Measurements from ENCODE around the gene GLI3.

Gene GLI3

DNA sequence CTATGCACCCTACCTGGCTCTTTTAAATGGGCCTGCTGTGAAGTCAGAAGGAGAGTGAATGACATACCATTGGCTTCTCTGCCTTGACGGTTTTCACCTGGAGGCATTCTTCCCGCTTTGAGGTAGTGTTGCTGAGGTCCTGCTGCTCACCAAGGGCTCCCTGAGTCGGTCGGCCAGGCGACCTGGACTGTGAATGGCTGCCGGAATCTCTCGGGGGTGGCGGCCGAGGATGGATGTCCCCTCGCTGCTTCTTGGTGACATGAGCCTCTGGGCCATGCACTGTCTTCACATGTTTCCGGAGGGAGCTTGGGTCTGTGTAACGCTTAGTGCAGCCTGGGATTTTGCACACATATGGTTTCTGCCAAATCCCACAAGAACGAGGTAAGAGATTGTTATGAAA, 264.7 kb downstream of the GLI3 start:
- DNase-seq (ENCODE audit: low read depth in 2 of 2): no peak

DNA sequence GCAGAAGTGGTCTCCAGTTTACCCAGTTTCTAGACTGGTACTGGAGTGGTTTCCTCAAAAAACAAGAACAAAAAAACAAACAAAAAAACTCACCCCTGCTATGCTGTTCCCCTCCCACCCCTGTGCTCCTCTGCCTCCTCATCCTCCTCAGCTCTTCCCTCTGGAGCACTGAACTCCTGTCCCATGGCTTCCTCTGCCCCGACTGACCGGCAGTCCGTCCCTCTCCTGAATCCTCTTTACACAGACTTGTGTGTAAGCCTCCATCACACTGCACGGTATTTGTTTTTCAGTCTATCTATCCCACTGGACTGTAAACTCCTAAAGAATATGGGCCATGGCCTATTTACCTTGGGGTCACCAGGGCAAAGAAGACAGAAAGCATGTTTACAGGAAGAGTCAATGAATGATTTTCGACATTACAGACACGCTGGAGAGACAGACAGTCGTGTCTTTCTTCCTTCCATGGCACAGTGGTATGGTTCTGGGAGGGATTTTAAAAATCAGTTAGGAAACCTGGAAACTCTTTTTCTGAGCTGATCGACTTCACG, 265.3 kb downstream of the GLI3 start:
- no peak for DNase-seq (ENCODE audit: low read depth in 2 of 2)

DNA sequence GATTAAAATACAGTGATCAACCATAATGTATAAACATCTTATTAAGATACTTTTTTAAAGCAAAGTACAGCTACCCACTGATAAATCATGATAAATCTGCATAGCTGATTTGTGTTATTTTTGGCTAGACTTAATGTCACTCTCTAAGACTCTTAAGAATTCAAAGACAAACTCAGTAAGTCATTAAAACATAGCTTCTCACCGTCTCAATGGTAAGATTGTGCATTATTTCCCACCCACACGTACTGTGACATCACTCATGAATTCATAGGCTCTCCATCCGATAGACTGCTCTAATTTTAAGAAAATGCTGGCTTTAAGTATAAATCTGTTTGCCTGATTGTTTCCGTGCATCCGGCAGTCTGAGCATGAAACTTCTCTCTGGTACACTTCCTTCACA, 266.1 kb downstream of the GLI3 start:
- no peak for DNase-seq (ENCODE audit: low read depth in 2 of 2)

DNA sequence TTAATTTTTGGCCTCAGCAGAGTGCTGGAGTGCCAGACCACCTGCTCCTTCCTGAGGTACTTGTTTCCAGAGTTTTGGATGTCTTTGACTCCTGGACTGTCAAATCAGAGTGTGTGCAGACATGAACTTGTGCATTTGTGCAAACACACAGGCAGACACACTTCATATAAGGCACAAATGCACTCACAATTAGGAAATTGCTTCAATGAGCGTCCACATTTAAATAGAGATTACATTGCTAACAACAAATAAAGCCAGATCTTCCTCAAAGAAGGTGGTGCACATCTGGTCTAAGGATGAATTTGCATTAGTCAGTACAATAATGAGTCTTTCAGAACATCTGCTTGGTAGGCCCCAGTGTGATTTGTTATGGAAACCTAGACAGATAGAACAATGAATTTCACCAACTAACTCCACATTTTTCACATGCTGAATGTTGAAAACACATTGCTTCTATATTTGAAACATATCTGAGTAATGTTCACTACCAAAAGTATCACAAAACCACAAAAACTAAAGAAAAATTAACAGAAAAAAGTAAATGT, 267.4 kb downstream of the GLI3 start:
- no peak for DNase-seq (ENCODE audit: low read depth in 2 of 2)

DNA sequence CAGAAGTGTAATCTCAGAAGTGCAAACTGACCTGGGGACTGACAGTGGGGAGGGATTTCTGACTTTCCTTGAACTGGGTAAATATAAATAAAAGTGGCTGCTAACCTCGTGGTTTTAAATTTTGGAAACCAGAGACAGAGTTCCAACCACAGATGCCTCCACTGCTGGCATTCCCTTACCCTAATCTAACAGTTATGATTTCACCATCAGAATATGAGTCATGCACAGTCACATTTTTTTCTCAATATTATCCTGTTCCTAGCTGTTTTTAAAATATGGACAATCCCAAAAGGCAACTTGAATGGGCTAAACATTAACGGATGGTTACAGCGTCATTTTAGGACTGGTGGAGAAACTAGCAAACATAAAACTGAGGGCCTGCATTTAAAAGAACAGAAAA, 269.9 kb downstream of the GLI3 start:
- no peak for DNase-seq (ENCODE audit: low read depth in 2 of 2)

DNA sequence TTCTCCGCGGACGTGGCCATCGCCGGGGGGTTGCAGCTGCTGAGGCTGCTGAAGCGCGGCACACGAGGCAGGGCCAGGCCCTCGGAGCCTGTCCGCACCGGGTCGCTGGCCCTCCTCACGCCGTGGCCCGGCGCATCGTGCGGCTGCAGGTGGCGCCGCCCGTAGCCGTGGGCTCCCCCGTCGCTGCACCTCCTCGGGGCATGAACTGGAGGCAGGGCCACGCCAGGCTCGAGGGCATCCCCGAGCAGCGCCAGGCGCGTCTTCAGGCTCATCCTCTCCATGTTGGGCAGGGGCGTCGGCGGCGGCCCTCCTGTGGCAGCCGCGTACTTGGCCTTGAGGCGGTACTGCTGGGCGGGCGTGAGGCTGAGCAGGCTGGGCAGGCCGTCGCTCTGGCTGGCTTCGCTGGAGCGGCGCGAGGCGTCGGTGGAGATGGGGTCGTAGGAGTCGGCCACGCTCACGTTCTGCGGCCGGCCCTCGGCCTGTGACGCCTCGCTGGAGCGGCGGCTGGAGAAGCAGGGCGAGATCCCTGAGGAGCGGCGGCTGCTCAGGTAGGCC, 271.0 kb downstream of the GLI3 start:
- no peak for DNase-seq (ENCODE audit: low read depth in 2 of 2)

DNA sequence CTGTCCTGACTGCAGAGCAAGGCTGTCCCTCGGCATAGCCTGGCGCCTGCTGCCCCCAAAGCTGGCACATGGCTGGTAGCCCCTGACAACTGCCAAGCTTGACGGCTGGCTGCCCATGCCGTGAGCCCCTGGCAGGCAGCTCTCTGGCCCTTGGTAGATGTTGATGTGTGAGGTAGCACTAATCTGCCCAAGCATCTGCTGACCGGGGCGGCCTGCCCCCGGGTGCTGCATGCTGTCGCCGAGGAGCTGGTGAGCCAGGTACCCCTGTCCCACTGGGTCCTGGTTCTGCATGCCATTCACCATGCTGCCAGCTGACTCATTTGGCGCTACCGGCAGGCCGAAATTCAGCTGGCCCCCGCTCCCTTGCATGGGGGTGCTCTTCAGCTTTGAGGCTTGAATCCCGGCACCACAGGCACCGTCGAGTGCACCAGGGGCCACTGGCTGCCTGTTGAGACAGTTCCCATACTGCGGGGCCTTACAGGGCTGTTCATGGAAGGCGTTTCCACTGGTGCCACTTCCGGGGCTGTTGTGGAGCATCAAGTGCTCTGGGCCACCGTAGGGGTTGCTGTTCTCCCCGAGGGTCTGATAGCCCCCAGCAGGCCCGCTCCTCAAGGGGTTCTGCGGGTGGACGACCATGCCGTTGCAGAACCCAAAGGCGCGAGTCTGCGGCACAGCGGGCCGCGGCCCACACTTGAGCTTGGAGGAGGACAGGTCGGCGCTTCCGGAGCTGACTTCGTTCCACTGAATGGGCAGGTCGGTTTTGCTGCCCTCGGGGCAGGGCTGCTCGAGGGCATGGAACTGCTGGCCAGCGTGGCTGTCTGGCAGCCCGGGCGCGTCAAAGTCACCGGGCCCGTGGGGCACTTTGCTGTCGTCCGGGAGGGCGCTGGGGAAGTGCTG, 271.9 kb downstream of the GLI3 start:
- no peak for DNase-seq (ENCODE audit: low read depth in 2 of 2)

DNA sequence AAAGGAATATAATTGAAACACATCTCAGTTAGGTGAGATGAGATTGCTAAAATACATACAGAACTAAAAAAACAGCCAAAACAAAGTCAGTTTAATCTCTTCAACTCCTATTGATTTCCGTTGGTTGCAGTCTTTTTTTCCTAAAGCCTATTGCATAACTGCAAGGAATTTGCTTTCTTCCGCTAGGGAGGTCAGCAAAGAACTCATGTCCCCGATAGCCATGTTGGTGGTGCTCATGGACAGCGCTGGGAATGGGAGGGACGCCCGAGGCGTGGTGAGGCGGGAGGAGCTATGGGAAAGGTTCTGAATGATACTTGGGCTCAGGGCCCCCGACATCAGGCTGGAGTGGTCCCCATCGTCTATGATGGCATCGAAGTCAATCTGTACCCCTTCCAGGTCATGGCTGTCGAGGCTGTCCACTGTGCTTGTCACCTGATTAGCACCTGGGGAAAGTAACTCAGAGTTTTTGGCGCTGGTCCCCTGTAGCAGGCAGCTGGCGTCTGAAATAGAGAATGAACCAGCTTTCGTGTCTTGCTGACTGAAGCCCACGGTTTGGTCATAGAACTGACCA, 272.7 kb downstream of the GLI3 start:
- no peak for DNase-seq (ENCODE audit: low read depth in 2 of 2)

DNA sequence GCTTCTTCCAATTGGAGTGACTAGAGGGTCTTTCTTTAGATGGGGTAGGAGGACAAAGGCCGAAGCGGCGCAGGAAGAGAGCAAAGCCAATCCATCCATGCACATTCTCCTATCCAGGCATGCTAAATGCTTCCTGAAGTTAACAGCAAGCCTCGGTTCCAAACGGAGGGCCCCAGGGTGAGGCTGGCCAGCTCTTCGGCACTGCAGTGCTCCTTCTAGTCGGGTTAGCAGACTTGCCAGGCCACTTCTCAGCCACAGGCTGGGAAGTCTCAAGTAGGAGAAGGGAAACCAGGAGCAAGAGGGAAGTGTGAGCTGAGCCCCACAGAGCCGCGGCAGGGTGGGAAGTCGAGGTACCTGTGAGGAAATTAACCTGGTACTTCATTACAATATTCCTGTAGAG, 280.3 kb downstream of the GLI3 start:
- DNase-seq (ENCODE audit: low read depth in 2 of 2): no peak

DNA sequence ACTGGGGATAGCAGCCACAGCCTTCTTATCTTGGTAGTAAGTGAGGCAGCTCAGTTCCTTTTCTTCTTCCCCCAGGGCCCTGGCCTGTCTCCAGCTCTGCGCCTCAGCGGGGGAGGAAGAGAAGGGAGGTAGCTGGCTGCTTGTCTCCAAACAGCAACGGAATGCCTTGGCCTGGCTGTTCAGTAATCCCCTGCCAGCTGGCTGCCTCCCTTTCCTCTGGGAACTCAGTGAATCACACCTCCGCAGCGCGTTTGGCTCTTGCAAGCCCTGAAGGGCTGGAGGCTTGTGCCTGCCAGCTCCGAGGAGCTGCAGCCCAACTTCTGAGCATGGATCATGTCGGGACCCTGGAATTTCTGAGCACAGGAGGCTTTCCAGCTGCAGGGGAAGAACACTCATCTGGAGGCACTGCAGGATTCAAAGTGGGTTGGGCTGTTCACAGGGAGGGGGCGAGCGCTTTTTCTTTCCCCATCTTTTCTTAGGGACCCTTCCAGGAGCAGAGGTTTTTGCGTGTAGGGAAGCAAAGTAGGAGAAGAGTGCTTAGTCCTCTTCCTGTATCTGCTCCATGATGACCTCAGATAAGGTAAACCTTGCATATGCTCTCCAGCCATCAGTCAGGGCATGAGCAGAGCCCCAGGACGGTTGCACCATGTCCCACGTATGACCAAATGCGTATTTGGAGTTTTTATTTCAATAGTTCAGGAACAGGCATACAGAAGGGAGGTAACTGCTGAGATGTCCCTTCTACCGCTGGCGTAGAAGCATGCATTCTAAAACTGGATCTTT, 280.9 kb downstream of the GLI3 start:
- DNase-seq (ENCODE audit: low read depth in 2 of 2): no peak

DNA sequence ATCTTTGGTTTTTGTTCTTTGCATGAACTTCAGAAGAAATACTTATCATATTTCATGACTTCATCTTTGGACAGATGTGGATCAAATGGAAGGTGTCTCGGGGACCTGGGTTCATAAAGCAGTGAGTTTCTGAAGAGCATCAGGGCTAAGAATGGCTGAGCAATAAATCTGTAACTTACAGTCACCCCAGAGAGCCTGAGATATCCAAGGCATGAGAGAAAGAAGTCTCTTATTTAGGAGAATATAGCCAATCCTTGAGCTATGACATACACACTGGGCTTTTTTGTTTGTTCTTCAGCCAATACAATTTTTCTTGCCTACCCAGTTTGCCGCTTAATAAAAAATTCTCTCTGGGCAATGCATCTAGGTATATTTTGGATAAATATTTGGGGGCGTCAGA, 281.6 kb downstream of the GLI3 start:
- no peak for DNase-seq (ENCODE audit: low read depth in 2 of 2)

DNA sequence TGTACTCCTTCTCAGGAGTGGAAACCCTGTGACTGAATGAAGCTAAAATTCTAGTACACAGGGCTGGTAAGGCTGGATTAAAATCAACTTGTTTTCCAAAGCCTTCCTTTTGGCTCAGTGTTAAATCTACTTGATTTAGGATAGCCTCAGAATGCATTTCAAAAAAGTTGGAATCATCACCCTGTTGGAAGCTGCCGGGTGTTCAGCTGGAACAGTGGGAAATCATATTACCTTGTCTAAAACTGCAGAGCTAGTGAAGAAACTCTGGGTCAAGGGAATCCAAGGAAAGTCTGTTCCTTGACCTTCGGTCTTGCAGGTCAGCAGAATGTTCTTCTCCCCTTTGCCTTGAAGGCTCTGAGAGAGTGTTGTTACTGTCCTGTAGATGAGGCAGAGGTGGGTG, 282.0 kb downstream of the GLI3 start:
- DNase-seq (ENCODE audit: low read depth in 2 of 2): no peak

DNA sequence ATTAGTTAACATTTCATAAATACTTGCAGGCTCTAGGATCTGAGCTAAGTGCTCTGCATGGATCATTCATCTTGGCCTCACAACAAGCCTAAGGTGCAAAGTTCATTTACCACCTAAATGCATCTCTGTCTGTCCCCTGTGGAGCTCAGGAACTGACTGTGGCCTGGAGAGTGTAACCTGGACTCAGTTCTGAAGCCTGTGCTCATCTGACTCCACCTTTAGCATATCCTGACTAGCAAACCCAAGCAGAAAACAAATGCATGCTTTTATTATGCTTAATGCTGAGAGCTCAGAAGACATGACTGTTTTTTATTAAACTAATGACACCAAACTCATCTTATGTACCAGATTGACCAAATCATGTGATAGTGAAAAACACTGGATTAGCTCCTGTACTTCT, 288.5 kb downstream of the GLI3 start:
- no peak for DNase-seq (ENCODE audit: low read depth in 2 of 2)

DNA sequence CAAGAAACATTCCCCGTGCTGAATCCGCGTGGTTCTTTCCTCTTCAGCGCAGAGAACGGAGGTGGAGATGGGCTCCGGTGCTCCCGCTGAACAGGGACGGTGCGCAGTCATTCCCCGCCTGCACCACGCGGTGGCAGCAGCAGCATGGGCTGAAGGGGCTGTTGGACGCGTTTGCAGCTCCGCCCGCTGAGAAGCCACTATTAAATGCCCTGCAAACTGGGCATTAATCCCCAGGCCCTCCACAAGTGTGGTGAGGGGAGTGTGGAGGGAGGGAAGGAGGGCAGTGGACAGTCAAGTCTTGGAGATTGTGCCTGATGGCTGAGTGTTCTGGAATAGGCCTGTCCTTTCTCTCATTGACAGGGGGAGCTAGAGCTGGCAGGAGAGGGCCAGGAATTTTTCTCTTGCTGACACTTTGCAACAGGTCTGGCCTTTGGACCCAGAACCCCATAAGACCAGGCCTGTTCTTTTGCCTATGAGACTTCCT, 293.9 kb downstream of the GLI3 start:
- DNase-seq (ENCODE audit: low read depth in 2 of 2): peak; percentile 60 to 72

DNA sequence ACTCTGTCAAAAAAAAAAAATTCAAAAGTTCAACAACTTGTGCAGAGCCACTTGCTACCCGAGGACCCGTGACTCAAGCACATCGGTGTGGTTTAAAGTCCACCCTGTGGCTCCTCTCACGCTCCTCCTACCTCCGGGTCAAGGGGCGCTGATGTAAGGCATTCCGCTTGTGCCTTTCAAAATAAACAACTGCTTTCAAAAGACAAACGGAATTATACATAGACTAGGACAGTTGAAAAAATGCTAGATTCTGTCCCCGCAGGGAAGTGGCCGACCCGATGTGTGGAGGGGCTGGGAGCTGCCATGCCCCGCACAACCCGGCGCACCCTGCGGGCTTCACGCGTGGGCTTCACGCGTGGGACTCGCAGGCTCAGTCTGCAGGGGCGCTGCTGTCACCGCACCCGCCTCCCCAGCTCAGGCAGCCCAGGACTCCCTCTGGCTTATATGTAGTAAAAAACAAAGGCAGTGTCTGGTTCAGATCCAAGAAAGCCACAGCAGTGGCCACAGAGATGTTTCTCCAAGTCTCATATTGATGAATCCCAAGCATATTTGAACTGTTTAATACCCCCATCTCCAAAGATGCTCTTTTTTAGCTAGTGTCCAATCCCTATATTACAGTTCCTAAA, 294.4 kb downstream of the GLI3 start:
- DNase-seq (ENCODE audit: low read depth in 2 of 2): no peak

DNA sequence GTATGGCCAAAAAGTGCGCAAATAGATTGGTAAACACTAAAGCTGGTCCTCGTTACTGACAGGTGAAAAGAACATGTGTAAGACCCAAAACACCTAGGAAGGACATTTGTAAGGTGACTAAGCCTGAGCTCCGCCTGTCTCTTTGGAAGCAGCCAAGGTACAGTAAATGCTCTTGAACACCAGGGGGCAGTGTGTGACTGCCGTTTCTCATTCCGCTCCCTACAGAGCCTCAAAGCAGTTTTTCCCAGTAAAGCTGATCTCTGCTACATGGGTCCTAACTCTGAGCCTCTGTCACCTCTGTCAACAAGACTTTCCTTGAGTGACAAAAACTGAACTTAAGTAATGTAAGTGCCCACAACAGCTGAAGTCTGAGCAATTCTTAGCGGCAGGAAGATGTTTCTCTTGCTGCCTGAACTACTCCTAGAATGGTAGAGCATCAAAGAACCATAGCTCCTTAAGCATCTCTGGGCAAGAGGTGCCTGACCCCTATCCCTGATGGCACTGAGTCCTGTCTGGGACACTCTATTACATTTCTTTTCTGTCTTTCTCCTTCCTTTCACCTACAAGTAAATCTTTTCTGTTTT, 296.2 kb downstream of the GLI3 start:
- peak in 1 of 2 donors; percentile 21 for DNase-seq (ENCODE audit: low read depth in 2 of 2)

DNA sequence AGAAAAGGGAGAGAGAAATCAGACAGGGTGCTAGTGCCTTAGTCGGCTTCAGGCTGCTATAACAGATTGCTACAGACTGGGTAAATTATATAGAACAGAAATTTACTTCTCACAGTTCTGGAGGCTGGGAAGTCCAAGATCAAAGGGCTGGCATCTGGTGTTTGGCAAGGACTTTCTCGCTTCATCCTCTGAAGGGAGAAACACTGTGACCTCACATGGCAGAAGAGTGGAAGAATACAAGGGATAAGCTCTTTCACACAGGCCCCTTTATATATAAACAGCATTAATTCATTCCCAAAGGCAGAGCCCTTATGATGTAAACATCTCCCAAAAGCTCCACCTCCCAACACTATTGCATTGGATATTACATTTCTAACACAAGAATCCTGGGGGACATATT, 298.6 kb downstream of the GLI3 start:
- no peak for DNase-seq (ENCODE audit: low read depth in 2 of 2)

DNA sequence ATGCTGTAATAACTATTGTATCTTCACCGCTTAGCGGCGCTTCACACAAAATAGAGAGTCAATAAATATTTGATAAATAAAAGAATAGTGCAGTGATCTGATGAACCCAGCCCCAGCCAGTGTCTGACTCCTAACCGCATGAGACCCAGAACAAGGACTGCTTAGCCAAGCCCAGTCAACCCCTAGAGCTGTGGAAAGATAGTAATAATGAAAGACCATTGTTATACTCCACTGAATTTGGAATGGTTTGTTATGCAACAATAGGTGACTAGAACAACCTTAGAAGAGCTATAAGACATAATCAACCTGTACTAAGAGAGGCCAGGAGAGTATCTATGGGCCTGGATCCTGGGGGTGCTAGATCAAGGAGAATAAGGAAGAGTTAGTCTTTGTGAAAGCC, 303.6 kb downstream of the GLI3 start:
- no peak for DNase-seq (ENCODE audit: low read depth in 2 of 2)

DNA sequence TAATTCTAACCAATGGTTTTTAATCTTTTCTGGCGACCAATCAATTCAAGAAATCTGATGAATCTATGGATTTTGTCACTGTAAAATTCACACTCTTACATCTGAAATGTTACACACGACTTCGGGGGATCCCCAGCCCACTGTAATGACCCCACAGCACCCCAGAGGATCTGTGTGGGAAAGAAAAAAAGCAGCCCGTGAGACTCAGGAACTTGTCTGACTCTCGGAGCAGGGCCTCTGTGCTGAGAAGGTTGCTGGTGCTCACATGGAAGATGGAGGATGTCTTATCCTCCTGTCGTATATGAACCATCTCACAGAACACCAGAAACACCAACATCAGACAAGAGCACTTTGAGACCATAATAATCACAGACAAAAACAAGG, 305.8 kb downstream of the GLI3 start:
- no peak for DNase-seq (ENCODE audit: low read depth in 2 of 2)

DNA sequence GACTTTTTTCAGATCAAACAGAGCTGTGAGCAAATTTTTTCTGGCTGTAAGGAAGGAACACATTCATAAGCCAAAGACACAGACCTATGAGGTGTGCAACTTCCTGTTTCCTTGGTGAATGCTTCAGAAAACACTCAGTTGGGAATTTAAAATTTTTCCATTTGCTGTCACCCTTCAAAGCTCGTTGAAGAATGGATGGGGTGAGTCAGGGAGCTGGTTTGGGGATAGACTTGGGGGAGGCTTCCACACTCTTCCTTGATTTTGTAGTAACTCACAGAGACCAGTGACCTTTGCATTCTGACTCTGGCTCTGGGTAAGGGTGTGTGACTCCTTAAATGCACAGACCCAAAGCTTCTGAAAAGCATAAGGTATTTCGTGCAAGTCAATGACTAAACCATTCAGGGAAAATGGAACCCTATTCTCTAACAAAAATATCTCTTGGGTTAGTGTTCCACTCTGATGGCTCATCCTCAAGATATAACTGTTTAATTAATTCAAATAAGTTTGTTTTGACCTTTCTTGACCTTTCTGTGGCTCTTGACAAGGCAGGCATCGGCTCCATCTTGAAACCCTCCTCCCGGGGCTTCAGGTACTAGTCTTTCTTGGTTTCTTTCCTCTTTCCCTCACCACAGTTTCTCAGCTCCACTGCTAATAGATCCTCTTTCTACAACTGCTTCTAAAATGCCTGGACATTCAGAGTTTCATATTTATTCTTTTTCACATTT, 306.3 kb downstream of the GLI3 start:
- no peak for DNase-seq (ENCODE audit: low read depth in 2 of 2)

All from stimulated activated CD8-positive, alpha-beta memory T cell treated with anti-CD3 and anti-CD28 coated beads, Interleukin-2, amount 100 ng/mL, for 48 hours (primary cell).